Right ventricle myocardium superior (tissue), 1 donor: ENCODE measurements around the gene CHP2. TPM values are rescaled to one million over a fixed set of nuclear protein-coding genes. Genes with fewer than 3 reads are reported as not detected.
"Not testable (repeated sequence)": the region's sequence is repeated elsewhere in the genome, so short reads cannot be mapped to it uniquely, and the experiment has no call there.

Experiments
- ATAC-seq: fragments of 200-7000 bp; cut with Tn5 transposase; one replicate; pipeline ENCODE4 v1.9.1; 2020; ENCODE audit warnings: mild to moderate bottlenecking; ENCODE audit not compliant: poor library complexity
- DNase-seq: peaks from one replicate; pipeline ENCODE4 v3.0.0-alpha.2; 2020
- intact Hi-C: fragments of 100-400 bp; cut with DNase I; formaldehyde crosslinking; loops from one replicate; pipeline ENCODE4 v1.11.2; 2022
- long read RNA-seq: library from polyadenylated mRNA; unstranded; transcript quantifications from one replicate; pipeline ENCODE4 v2.0.0, GENCODE V29; 2021
- total RNA-seq: library from RNA; stranded (reverse); fragmentation: NEBNext Ultra II Directional; extraction: Animal tissue kit (Norgen Biotek cat#: 25700); gene quantifications from one replicate; pipeline ENCODE4 v1.2.1, GENCODE V29; 2021
- donor health status: DM: no; HTN: yes; CAD: no; lungs with severe emphysema.

The CHP2 gene
- total RNA-seq, result not detected
- long read RNA-seq, result 0 reads

GRCh38 chr16:23754594-23755483 lies at the start of gene CHP2:
Gene CHP2 (plus strand): TSS chr16:23755026. CDS start chr16:23755050, 24 bp downstream.
- DNase-seq (no peak), ATAC-seq (no peak)

GRCh38 chr16:23705517-23705902 lies 49.3 kb upstream of the CHP2 start:
- intact Hi-C loops, result no loop called here
- DNase-seq (no peak), ATAC-seq (no peak)

More at GRCh38 chr16:23754594-23755483, at the start of gene CHP2:
- intact Hi-C loops, result no loop called here

DNA sequence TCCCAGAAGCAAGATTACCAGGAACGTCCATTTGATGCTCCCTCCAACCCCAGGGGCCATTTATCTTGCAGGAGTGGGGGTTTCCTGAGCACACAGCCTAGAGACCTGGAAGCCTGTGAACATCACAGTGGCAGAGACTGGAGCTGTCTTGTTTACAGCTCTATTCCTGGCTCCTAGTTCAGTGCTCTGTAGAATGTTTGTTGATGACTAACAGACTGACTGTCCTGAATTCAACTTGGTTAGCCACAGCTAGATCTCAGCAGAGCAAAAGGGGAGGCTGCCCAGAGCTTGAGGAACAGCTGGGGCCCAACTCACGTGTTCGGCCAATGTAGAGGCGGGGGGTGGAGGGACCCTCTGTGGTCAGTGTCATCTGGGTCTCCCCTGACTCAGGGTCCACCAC lies 48.4 kb upstream of the CHP2 start:
- ATAC-seq, result no peak

DNA sequence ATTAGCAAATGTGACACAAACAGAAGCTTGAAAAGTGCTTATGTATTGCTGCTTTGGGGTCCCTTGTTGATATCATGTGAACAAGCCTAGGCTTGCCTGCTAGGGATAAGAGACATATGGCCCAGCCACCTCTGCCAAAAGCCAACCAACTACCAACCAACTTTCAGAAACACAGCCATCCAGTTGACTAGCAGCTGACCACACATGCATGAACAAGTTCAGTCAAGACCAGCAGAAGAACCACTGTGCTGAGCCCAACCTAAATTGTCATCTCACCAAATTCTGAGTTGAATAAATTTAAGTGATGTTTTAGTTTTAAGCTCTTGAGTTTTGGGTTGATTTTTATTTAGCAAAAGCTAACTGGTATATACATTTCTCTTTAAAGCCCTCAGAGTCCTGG lies 45.3 kb upstream of the CHP2 start:
- ATAC-seq, result no peak
- intact Hi-C loops, result no loop called here
- DNase-seq, result no peak

More for the DNA sequence above, 48.4 kb upstream of the CHP2 start:
- DNase-seq, result no peak
- intact Hi-C loops, result no loop called here

GRCh38 chr16:23710008-23710407 lies 44.8 kb upstream of the CHP2 start:
- DNase-seq (no peak), ATAC-seq (no peak)
- intact Hi-C loops, result no loop called here

DNA sequence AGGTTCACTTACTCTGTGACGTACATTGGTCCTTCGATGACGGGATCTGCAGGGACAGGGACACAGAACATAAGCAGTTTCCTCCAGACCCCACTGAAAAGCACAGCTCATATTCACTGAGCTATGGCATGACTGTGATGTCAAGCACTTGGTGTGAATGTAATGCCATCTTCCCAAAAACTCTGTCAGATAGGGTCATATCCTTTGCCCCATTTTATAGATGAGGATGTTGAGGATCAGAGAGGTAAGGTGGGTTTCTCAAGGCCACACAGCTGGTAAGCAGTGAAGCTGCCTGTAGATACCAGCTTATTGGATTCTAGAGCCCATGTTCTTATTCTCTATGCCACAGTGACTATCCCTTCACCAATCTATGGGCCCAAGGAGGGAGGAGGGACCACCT lies 44.3 kb upstream of the CHP2 start:
- intact Hi-C loops, result no loop called here
- ATAC-seq, result no peak
- DNase-seq, result no peak

DNA sequence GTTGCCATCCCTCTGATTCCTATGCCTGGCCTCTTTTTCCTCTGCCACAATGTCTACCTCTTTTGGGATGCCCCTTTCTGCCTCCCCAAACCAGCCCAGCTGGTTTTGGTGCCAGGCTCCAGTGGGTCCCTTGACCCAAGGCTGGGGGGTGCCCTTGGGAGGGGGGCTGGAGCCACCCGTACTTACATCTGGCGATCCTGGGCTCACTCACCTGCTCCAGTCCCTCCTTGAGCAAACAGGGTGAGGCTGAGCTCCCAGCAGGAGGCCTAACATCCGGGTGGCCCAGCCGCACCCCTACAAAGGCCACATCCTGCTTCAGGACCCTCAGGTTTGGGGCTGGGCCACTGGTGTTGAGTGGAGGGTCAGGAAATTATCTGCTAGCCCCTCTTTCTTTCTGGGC lies 43.0 kb upstream of the CHP2 start:
- ATAC-seq, result no peak
- intact Hi-C loops, result no loop called here

GRCh38 chr16:23712976-23713375 lies 41.9 kb upstream of the CHP2 start, which contains the start of gene ERN2:
Gene ERN2 (minus strand): TSS chr16:23713222. CDS start chr16:23713187, 35 bp downstream.
- intact Hi-C loops, result no loop called here
- DNase-seq, result no peak
- ATAC-seq, result no peak

More for the DNA sequence above, 43.0 kb upstream of the CHP2 start:
- DNase-seq, result no peak

GRCh38 chr16:23716484-23716883 lies 38.3 kb upstream of the CHP2 start:
- intact Hi-C loops, result no loop called here
- no peak for DNase-seq
- ATAC-seq, result no peak

GRCh38 chr16:23722613-23723240 lies 32.1 kb upstream of the CHP2 start:
- ATAC-seq, DNase-seq, intact Hi-C loops: not testable (repeated sequence)

DNA sequence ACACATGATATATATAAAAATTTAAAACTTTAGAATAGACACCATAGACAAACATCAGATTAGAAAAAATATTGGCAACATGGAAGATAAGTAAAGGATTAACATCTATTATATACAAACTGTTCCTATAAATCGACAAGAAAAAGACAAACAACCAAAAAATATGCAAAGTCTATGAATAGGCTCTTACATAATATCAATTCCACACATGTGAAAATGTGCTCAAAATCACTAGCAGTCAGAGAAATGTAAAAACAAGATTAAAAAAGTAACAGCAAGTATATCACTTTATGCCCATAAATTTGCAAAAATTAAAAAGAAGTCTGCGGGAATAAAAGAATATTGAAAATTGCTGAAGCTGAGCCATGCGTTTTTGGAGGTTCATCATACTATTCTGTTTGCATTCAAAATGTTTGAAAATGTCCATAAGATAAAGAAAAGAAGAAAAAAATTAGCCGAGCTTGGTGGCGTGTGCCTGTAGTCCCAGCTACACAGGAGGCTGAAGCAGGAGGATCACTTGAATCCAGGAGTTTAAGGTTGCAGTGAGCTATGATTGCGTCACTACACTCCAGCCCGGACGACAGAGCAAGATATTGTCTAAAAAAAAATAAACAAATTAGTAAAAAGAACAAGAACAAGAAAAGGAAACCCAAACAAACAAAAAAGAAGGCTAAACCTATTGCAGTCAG lies 30.6 kb upstream of the CHP2 start:
- no peak for DNase-seq
- ATAC-seq, result no peak
- intact Hi-C loops, result no loop called here

- no peak for DNase-seq
- intact Hi-C loops, result no loop called here
- ATAC-seq, result no peak
Observed at GRCh38 chr16:23724785-23725131, 30.1 kb upstream of the CHP2 start.

- intact Hi-C loops, result no loop called here
- DNase-seq, result no peak
- no peak for ATAC-seq
Observed at GRCh38 chr16:23726710-23727109, 28.1 kb upstream of the CHP2 start.

DNA sequence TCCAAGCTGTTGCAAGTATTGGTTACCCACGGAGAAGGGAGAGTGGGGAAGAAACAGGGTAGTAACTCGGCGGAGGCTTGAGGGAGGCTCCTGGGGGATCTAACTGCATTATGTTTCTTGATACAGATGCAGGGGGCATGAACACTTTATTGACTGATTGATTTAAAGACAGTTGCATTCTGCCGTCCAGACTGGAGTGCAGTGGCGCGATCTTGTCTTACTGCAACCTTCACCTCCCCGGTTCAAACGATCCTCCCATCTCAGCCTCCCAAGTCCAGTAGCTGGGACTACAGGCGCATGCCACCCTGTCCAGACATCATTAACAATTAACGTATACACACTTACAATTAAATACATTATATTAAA lies 26.7 kb upstream of the CHP2 start:
- intact Hi-C loops, result no loop called here
- ATAC-seq (no peak), DNase-seq (no peak)

- ATAC-seq, result no peak
- intact Hi-C loops, result loop anchor here (5.0 kb wide), 1 partner anchor 283 kb away; no protein-coding TSS in a partner anchor
- no peak for DNase-seq
Observed at GRCh38 chr16:23729503-23730424, 25.1 kb upstream of the CHP2 start.

DNA sequence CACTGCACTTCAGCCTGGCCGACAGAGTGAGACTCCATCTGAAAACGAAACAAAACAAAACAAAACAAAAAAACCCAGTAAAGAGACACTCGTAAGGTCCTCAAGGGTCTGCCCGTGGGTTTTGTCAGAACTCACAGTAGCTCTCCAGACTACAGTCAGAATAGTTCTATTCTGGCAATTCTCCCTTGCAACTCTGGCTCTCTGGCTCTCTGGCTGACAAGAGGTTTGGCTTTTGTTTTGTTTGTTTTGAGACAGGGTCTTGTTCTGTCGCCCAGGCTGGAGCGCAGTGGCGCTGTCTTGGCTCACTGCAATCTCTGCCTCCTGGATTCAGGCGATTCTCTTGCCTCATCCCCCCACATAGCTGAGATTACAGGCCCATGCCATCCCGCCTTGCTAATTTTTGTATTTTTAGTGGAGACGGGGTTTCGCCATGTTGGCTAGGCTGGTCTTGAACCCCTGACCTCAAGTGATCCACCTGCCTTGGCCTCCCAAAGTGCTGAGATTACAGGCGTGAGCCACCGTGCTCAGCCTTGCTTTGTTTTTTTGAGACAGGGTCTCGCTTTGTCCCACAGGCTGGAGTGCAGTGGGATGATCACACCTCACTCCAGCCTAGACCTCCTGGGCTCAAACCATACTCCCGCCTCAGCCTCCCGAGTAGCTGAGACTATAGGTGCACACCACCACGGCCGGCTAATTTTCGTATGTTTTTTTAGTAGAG lies 20.5 kb upstream of the CHP2 start:
- intact Hi-C loops, result loop anchor here (5.0 kb wide), 1 partner anchor 278 kb away; no protein-coding TSS in a partner anchor
- no peak for DNase-seq
- ATAC-seq, result no peak

- DNase-seq, intact Hi-C loops, ATAC-seq: not testable (repeated sequence)
Observed at GRCh38 chr16:23737423-23738028, 17.3 kb upstream of the CHP2 start.
